Endothelial cell (in vitro differentiated cells): ENCODE measurements around the gene PTPA. TPM values are rescaled to one million over a fixed set of nuclear protein-coding genes. Genes with fewer than 3 reads are reported as not detected.

Experiments used
- DNase-seq: peaks from one replicate; pipeline ENCODE4 v3.0.0; 2021; ENCODE audit warnings: low spot score
- H3K27ac Mint-ChIP-seq: one replicate; pipeline ENCODE4 v1.8.0; 2021; ENCODE audit warnings: mixed read lengths, inconsistent platforms; ENCODE audit not compliant: unreplicated experiment
- H3K27me3 Mint-ChIP-seq: one replicate; pipeline ENCODE4 v1.8.0; 2021; ENCODE audit warnings: mild to moderate bottlenecking, moderate library complexity, mixed read lengths, inconsistent platforms; ENCODE audit not compliant: unreplicated experiment
- H3K36me3 Mint-ChIP-seq: one replicate; pipeline ENCODE4 v1.8.0; 2021; ENCODE audit warnings: mild to moderate bottlenecking, low read depth, mixed read lengths, inconsistent platforms; ENCODE audit not compliant: unreplicated experiment
- H3K4me1 Mint-ChIP-seq: one replicate; pipeline ENCODE4 v1.8.0; 2021; ENCODE audit warnings: mild to moderate bottlenecking, mixed read lengths, inconsistent platforms; ENCODE audit not compliant: unreplicated experiment
- H3K4me3 Mint-ChIP-seq: one replicate; pipeline ENCODE4 v1.8.0; 2021; ENCODE audit warnings: mild to moderate bottlenecking, mixed read lengths, inconsistent platforms; ENCODE audit not compliant: unreplicated experiment
- H3K9me3 Mint-ChIP-seq: one replicate; pipeline ENCODE4 v1.8.0; 2021; ENCODE audit warnings: mixed read lengths, inconsistent platforms; ENCODE audit not compliant: unreplicated experiment
- total RNA-seq: library from RNA; stranded (reverse); fragmentation: NEBNext Ultra II Directional; extraction: Animal tissue kit (Norgen Biotek cat#: 25700); gene quantifications from one replicate; pipeline ENCODE4 v1.2.1, GENCODE V29; 2021; ENCODE audit not compliant: unreplicated experiment
- TF ChIP-seq, protein P1 (sequence below): fragments of 200-600 bp; sonication (generic); IDR thresholded peaks from one replicate; pipeline ENCODE4 v1.5.0; 2021; ENCODE audit warnings: antibody characterized with exemption; ENCODE audit not compliant: unreplicated experiment

Gene PTPA
- total RNA-seq, 1 donor from 2014 or later = 120 TPM

DNA sequence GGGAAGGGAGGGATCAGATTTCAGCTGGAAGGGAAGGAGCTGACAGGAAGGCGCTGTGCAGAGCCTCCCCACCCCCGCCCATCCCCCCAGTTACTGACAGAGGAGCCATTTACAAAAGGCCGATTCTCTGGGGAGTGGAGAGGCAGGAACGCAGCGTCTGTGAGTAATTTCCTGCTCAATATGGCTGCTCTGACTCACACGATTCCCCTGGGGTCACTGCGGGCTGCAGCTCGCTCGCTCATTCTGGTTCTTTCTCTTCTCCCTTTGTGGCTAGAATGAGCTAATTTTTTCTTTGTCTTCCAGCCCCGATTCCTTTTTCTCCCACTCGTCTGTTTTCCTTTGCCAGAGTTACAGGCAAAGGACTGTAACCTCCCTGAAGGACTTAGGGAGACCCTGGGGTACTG lies 28.8 kb downstream of the PTPA start:
- Mint-ChIP-seq H3K36me3 (peaks cover 17% of the 10 kb centered on the region), H3K27me3 (peaks cover 10% of the 10 kb centered on the region), H3K9me3 (no peaks in the 10 kb centered on the region), H3K4me1 (peaks cover 52% of the 10 kb centered on the region), H3K27ac (peak overlapping the region; percentile 100), H3K4me3 (peak overlapping the region; percentile 92)
- TF ChIP-seq, protein P1, sequence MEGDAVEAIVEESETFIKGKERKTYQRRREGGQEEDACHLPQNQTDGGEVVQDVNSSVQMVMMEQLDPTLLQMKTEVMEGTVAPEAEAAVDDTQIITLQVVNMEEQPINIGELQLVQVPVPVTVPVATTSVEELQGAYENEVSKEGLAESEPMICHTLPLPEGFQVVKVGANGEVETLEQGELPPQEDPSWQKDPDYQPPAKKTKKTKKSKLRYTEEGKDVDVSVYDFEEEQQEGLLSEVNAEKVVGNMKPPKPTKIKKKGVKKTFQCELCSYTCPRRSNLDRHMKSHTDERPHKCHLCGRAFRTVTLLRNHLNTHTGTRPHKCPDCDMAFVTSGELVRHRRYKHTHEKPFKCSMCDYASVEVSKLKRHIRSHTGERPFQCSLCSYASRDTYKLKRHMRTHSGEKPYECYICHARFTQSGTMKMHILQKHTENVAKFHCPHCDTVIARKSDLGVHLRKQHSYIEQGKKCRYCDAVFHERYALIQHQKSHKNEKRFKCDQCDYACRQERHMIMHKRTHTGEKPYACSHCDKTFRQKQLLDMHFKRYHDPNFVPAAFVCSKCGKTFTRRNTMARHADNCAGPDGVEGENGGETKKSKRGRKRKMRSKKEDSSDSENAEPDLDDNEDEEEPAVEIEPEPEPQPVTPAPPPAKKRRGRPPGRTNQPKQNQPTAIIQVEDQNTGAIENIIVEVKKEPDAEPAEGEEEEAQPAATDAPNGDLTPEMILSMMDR = no peak
- peak; percentile 75 for DNase-seq

DNA sequence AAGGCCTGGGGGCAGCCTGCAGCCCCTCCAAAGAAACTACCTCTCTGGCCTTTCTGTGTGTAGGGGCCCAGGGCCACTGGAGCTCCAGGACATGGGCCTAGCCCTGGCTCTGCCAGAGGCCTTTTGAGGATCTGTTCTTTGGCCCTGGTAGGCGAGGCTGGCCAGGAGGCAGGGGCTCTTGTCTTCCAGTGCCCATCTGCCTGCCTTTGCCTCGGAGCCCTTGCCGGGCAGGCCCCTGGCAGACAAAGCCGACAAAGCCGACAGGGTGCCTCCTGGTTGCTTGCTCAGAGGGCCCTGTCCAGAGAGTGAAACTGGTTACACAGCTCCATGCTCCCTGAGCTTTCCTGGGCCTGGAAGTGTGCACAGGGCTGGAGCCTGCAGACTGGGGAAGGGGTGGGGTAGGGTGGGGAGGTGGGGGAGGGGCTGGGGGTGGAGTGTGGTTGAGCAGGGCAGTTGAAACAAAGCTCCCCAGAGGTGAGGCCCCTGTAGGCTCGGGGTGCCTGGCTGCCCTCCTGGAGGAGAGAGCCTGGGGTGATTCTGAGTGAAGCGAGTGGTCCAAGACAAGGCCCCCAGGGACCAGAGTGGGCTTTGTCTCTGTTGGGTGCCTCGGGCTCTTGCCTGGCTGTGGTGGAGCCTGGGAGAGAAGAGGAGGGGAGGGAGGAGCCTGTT lies 29.3 kb downstream of the PTPA start:
- TF ChIP-seq, protein P1 = no peak
- H3K4me1 Mint-ChIP-seq = peaks cover 52% of the 10 kb centered on the region
- peaks cover 10% of the 10 kb centered on the region for H3K27me3 Mint-ChIP-seq
- peak; percentile 38 for DNase-seq
- H3K9me3 Mint-ChIP-seq = no peaks in the 10 kb centered on the region
- H3K36me3 Mint-ChIP-seq = peaks cover 14% of the 10 kb centered on the region
- H3K4me3 Mint-ChIP-seq = peak overlapping the region; percentile 92
- peak overlapping the region; percentile 100 for H3K27ac Mint-ChIP-seq

DNA sequence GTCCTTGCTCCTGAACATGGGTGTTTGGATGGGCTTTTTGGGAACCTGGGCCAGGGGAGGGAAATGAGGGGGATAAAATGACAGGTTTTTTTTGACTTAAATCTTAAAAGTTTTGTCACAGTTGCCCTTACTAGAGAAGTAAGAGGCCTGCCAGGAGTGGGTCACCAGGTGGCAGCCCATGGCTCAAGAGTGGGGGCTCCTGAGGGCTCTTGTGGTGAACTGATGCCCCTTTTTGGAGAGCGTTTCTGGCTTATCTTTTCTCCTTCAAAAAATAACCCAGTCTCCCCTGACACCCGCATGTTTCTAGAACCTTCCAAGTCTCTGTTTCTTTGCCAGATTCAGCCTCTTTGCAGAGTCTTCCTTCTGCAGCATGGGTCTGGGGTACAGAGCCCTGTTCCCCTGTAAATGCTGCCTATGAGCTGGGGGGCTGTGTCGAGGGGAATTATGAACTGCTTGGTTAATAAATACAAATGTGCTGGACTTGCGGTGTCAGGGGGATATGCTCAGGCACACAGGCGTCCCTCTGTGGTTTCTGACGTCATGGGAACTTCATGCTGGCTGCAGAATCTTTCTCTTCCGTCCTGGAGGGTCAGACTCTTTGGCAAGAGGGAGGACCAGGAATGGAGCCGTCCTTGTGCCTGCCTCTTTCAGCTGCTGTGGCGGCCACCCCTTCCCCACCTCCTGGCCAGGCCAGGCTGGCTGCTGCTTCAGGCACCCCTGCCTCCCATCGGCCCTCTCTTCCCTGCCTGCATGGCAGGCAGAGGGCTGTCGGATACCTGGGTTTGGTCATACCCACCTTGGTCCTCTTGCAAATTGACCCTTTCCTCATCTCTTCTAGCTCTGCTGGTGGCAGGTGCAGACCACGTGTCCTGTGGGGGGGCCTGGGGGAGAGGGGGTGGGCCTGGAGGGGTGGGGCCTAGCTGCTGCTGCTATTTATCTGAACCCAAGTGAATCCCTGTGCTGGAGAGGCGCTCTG lies 30.1 kb downstream of the PTPA start:
- H3K9me3 Mint-ChIP-seq = no peaks in the 10 kb centered on the region
- peak overlapping the region; percentile 74 for H3K4me3 Mint-ChIP-seq
- H3K27ac Mint-ChIP-seq = peak overlapping the region; percentile 100
- peaks cover 14% of the 10 kb centered on the region for H3K36me3 Mint-ChIP-seq
- TF ChIP-seq, protein P1 = no peak
- DNase-seq = no peak
- H3K27me3 Mint-ChIP-seq = peaks cover 11% of the 10 kb centered on the region
- H3K4me1 Mint-ChIP-seq = peaks cover 52% of the 10 kb centered on the region

DNA sequence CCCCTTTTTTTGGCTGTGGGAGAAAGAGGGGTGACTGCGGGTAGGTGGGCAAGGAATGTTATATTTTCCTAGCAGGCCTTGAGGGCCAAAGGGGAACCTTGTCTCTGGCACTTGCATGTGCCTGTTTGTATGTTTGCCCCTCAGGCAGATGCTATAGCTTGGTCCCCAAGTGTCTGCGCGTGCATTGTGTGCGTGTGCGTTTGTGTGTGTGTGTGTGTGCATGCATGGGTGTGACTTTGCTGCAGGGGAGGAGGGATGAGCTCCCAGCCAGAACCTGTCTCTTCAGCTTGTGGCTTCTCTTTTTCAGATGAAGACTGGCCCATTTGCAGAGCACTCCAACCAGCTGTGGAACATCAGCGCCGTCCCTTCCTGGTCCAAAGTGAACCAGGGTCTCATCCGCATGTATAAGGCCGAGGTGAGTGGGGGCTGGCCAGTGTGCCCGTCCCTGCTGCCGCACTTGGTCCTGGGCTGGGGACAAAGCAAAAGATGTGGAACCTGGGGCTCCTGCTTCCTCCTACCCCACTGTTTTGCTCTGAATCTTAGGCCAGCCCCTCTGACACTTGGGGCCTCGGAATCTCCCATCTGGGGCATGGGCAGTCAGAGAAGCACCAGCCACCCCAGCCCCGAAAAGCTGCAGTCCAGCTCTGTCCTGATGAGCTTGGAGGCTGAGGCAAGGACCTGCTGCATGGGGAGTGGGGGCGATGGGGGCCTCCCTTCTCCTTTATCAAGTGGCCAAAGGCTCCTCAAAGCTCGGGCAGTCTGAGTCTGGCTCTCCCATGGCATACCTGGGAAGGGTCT lies 31.1 kb downstream of the PTPA start:
- Mint-ChIP-seq H3K27me3 (peaks cover 11% of the 10 kb centered on the region), H3K4me1 (peaks cover 54% of the 10 kb centered on the region), H3K9me3 (no peaks in the 10 kb centered on the region), H3K4me3 (peak overlapping the region; percentile 37), H3K36me3 (peaks cover 9% of the 10 kb centered on the region), H3K27ac (peak overlapping the region; percentile 98)
- no peak for DNase-seq
- TF ChIP-seq, protein P1 = no peak
